Fibroblast of villous mesenchyme (primary cell): ENCODE data around the gene C14orf132. TPM values are rescaled to one million over a fixed set of nuclear protein-coding genes. Genes with fewer than 3 reads are reported as not detected.

Source experiments
- DNase-seq: peaks from one replicate; pipeline ENCODE4 v3.0.0-alpha.2; 2010; ENCODE audit warnings: low read depth
- H3K4me3 ChIP-seq: 2 replicates; pipeline ENCODE4 v1.5.1; 2011; ENCODE audit warnings: low read depth, mild to moderate bottlenecking, low read length
- CTCF ChIP-seq: IDR thresholded peaks from 2 replicates; pipeline ENCODE4 v1.5.1; 2012; ENCODE audit warnings: low read depth, mild to moderate bottlenecking, low read length; ENCODE audit not compliant: insufficient read depth
- total RNA-seq: library from RNA; depleted of rRNA; stranded (reverse); fragments of >200 nt; gene quantifications from 2 replicates; pipeline ENCODE4 v1.2.3, GENCODE V29; 2012

Gene C14orf132
- total RNA-seq, 1 donor: 22.9 TPM

- TF ChIP-seq CTCF: no peak
- no peak overlapping the region for H3K4me3 ChIP-seq
- peak; percentile 28 for DNase-seq
These were observed 52.8 kb downstream of the C14orf132 start for GRCh38 chr14:96091941-96092411.

DNA sequence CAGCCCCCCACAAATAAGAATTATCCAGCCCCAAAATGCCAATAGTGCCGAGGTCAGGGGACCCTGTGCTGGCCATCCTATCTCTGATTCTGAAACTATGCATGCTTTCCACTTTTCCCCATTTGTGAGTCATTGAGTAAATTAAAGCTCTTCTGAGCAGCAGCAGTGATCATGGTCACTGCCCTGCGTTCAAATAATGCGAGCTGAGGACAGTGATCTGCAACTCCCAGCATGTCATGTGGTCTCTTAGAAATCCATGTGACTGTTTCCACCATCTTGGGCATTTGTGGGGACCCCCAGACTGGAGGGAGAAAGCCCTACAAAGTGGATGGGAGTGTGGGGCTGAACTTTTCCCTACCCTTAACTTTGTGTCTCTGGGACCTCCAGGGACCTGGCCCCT, 53.8 kb downstream of the C14orf132 start:
- DNase-seq: no peak
- no peak overlapping the region for H3K4me3 ChIP-seq
- TF ChIP-seq CTCF: no peak

DNA sequence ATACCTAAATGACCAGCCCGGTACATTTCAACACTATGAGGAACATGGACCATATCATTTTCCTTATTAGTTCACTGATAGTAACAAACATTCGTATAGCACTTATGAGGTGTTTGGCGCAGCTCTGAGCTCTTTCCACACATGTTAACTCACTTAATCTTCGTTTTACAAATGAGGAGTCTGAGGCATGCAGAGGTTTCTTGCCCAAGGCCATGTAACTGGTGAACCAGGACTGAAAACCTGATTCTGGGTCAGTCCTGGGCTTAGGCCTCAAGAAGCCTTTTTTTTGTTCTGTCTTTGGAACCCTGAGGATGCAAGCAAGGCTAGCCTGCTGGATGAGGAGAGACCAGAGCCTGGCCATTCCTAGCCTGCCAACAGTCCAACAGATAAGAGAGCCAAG, 55.0 kb downstream of the C14orf132 start:
- H3K4me3 ChIP-seq: no peak overlapping the region
- DNase-seq: no peak
- no peak for TF ChIP-seq CTCF

GRCh38 chr14:96094656-96095055, 55.5 kb downstream of the C14orf132 start:
- no peak for DNase-seq
- TF ChIP-seq CTCF: no peak

GRCh38 chr14:96095058-96095457, 55.9 kb downstream of the C14orf132 start:
- no peak for TF ChIP-seq CTCF
- DNase-seq: no peak
- no peak overlapping the region for H3K4me3 ChIP-seq

More at GRCh38 chr14:96094656-96095055, 55.5 kb downstream of the C14orf132 start:
- no peak overlapping the region for H3K4me3 ChIP-seq

GRCh38 chr14:96095581-96096476, 56.7 kb downstream of the C14orf132 start:
- DNase-seq: peak; percentile 99
- H3K4me3 ChIP-seq: no peak overlapping the region
- TF ChIP-seq CTCF: peak; percentile 1
